Measurements from ENCODE around the gene EIF1B.
"Not testable (repeated sequence)": the region's sequence is repeated elsewhere in the genome, so short reads cannot be mapped to it uniquely, and the experiment has no call there.

Gene EIF1B

GRCh38 chr3:40309418-40309924 lies at the start of gene EIF1B:
Gene EIF1B, plus strand, starts transcription at chr3:40309707. Its CDS starts 235 bp downstream, at chr3:40309942.
- DNase-seq (ENCODE audit: low spot score) = peak; percentile 98

DNA sequence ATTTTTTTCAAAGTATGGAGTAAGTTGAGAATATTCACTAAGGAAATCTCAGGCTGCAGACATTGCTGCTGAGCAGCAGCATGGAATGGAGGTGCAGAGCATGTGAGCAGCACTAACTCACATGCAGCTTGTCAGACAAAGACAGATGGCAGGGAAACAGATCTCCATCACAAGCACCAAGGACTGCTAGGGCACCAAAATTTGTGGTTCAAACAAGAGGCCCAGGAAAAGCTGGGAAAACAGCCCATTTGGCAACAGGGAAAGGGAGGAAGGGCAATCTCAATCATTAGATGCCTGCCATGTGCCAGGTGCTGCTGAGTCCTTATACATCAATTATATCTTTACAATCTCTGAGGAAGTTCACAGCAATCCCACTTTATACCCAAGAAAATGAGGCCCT lies 47.2 kb upstream of the EIF1B start:
- no peak for DNase-seq (ENCODE audit: low spot score)

- DNase-seq (ENCODE audit: low spot score) = no peak
Measured at GRCh38 chr3:40264451-40264850, 45.1 kb upstream of the EIF1B start.

GRCh38 chr3:40265181-40265580 lies 44.3 kb upstream of the EIF1B start:
- no peak for DNase-seq (ENCODE audit: low spot score)

- no peak for DNase-seq (ENCODE audit: low spot score)
Measured at GRCh38 chr3:40267937-40268724, 41.4 kb upstream of the EIF1B start.

DNA sequence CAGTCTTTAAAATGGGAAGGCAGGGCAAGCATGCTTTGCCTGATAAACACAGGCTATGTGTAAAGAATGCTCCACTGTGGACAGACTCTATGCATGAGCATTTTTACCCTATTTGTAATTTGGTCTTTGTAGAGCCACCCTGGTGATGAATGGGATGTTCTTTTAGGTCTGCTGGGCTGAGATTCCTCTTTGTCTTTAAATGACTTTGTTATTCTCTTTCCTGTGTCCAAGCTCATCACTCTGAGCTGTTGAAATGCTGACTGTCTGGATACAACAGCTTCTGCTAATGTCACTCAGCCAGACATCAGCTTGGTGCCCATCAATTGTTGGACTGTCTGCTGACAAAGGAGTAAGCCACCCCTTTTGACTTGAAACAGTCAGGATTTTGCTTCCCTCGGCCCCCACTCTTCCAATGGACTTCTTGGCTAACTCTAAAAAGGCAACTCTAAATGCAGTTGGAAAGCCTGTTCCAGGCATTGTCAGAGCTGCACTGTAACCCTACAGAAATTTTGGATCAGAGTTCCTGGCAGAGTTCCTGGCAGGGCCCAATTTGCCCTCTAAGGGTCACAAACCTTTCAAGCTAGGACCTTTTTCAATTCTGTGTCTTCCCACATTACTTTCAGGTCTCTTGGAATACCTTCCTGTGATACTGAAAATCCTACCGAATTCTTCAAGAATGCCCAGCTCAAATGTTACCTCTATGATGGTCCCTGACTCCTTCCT lies 40.5 kb upstream of the EIF1B start:
- no peak for DNase-seq (ENCODE audit: low spot score)

- no peak for DNase-seq (ENCODE audit: low spot score)
Measured at GRCh38 chr3:40278791-40279190, 30.7 kb upstream of the EIF1B start.

DNA sequence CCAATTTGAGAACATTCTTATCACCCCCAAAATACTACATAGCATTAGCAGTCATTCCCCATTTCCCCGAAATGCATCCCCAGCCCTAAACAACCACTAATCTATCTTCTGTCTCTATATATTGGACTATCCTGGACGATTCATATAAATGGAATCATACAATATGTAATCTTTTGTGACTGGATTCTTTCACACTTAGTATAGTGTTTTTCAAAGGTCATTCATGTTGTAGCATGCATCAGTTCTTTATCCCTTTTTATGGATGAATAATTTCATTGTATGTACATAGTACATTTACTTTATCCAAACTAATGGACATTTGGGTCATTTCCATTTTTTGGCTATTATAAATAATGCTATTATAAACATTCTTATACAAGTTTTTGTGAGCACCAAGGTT lies 27.5 kb upstream of the EIF1B start:
- DNase-seq (ENCODE audit: low spot score) = no peak

GRCh38 chr3:40283057-40283456 lies 26.4 kb upstream of the EIF1B start:
- DNase-seq (ENCODE audit: low spot score) = not testable (repeated sequence)

DNA sequence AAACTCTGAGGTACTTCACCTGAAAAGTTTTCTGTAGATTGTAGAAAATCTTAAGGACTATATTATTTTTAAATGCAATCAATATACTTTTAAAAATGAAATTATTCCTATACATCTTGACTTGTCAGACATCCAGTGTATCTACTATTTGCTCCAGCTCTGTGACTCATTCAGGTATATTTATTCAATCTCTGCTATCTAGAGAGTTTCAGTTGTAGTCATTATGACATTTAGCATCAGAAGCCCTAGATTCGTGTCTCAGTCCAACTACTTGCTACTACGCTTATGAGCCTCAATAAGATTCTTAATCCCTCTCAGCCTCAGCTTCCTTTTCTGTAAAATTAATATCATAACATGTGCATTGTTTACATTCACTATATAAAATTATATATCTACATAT lies 22.3 kb upstream of the EIF1B start:
- DNase-seq (ENCODE audit: low spot score) = no peak

- no peak for DNase-seq (ENCODE audit: low spot score)
Measured at GRCh38 chr3:40290396-40290795, 19.1 kb upstream of the EIF1B start.

- no peak for DNase-seq (ENCODE audit: low spot score)
Measured at GRCh38 chr3:40291471-40291870, 18.0 kb upstream of the EIF1B start.

- DNase-seq (ENCODE audit: low spot score) = no peak
Measured at GRCh38 chr3:40292637-40293349, 16.7 kb upstream of the EIF1B start.

GRCh38 chr3:40294434-40294833 lies 15.1 kb upstream of the EIF1B start:
- no peak for DNase-seq (ENCODE audit: low spot score)

GRCh38 chr3:40298075-40298474 lies 11.4 kb upstream of the EIF1B start:
- no peak for DNase-seq (ENCODE audit: low spot score)

GRCh38 chr3:40299130-40299720 lies 10.3 kb upstream of the EIF1B start:
- DNase-seq (ENCODE audit: low spot score) = no peak

GRCh38 chr3:40299721-40300335 lies 9.7 kb upstream of the EIF1B start:
- no peak for DNase-seq (ENCODE audit: low spot score)

DNA sequence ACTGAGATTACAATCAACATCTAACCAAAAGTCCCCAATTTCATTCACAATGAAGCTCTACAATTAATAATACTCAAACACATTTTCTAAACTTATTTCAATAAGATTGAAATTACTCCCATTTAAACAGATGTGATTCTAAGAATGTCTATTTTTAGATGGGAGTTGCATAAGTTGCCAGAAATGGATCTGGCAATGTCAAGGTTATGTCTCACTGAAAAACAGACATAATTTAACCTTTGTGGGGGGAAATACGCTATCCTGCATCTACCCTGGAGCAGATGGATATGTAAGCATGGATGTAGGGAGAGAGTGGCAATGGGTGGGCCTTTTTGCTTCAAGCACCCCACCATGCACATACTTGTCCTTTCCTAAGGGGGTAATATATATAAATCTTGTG lies 6.7 kb upstream of the EIF1B start:
- no peak for DNase-seq (ENCODE audit: low spot score)

- DNase-seq (ENCODE audit: low spot score) = no peak
Measured at GRCh38 chr3:40304352-40304751, 5.2 kb upstream of the EIF1B start.

- DNase-seq (ENCODE audit: low spot score) = no peak
Measured at GRCh38 chr3:40306336-40306735, 3.2 kb upstream of the EIF1B start.

GRCh38 chr3:40307176-40307575 lies 2.3 kb upstream of the EIF1B start:
- no peak for DNase-seq (ENCODE audit: low spot score)

Data from hematopoietic multipotent progenitor cell treated with erythropoietin and hydrocortisone succinate and interleukin-3 and kit ligand, for 17 days (in vitro differentiated cells).